HL-60 (cell line): ENCODE data around the gene TSPAN1.

Experiments
- DNase-seq, 2 experiments: peaks; one replicate each; pipeline ENCODE4 v3.0.0-alpha.2; 2010 to 2020; ENCODE audit warnings: low read depth in 1 of 2, low spot score in 1 of 2
- H3K27ac ChIP-seq: fragments of 250-450 bp; sonication (Bioruptor Pico); replicated peaks from 2 replicates; pipeline ENCODE4 v1.5.1; 2020; ENCODE audit warnings: mild to moderate bottlenecking, moderate library complexity
- H3K27me3 ChIP-seq: fragments of 250-450 bp; sonication (Bioruptor Pico); 2 replicates; pipeline ENCODE4 v1.5.1; 2021; ENCODE audit warnings: mild to moderate bottlenecking, moderate library complexity; ENCODE audit not compliant: insufficient read depth, poor library complexity, severe bottlenecking
- H3K4me3 ChIP-seq: replicated peaks from 2 replicates; pipeline ENCODE4 v1.5.1; 2011; ENCODE audit warnings: mild to moderate bottlenecking, control low read depth, low read length; ENCODE audit not compliant: insufficient read depth
- GABPA ChIP-seq: IDR thresholded peaks from 2 replicates; pipeline ENCODE4 v1.6.1; 2012; ENCODE audit warnings: low read depth
- POLR2AphosphoS5 ChIP-seq: IDR thresholded peaks from 2 replicates; pipeline ENCODE4 v1.6.1; 2012; ENCODE audit warnings: low read depth
- REST ChIP-seq: IDR thresholded peaks from 2 replicates; pipeline ENCODE4 v1.6.1; 2012; ENCODE audit warnings: low read depth; ENCODE audit not compliant: insufficient replicate concordance
- SPI1 ChIP-seq: IDR thresholded peaks from 2 replicates; pipeline ENCODE4 v1.6.1; 2012; ENCODE audit warnings: low read depth, mild to moderate bottlenecking, borderline replicate concordance
- TF ChIP-seq, protein P1 (sequence below): IDR thresholded peaks from one replicate; pipeline ENCODE4 v1.5.1; 2011; ENCODE audit warnings: low read length, control low read depth, inconsistent platforms; ENCODE audit not compliant: insufficient read depth

TSPAN1 gene

GRCh38 chr1:46132529-46133180, 42.2 kb upstream of the TSPAN1 start, which contains the start of gene PIK3R3:
Gene PIK3R3, minus strand, starts transcription at chr1:46132629. Its CDS starts 677 bp downstream, at chr1:46131952.
- peak; percentile 97 to 99 for DNase-seq
- H3K27ac ChIP-seq, result peak within 1 kb of the TSS; percentile 96
- TF ChIP-seq, protein P1, sequence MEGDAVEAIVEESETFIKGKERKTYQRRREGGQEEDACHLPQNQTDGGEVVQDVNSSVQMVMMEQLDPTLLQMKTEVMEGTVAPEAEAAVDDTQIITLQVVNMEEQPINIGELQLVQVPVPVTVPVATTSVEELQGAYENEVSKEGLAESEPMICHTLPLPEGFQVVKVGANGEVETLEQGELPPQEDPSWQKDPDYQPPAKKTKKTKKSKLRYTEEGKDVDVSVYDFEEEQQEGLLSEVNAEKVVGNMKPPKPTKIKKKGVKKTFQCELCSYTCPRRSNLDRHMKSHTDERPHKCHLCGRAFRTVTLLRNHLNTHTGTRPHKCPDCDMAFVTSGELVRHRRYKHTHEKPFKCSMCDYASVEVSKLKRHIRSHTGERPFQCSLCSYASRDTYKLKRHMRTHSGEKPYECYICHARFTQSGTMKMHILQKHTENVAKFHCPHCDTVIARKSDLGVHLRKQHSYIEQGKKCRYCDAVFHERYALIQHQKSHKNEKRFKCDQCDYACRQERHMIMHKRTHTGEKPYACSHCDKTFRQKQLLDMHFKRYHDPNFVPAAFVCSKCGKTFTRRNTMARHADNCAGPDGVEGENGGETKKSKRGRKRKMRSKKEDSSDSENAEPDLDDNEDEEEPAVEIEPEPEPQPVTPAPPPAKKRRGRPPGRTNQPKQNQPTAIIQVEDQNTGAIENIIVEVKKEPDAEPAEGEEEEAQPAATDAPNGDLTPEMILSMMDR, result no peak
- peak; percentile 79 for TF ChIP-seq POLR2AphosphoS5
- H3K27me3 ChIP-seq, result no peaks in the 10 kb centered on the region
- peak within 1 kb of the TSS; percentile 78 for H3K4me3 ChIP-seq

GRCh38 chr1:46133181-46133658, 41.7 kb upstream of the TSPAN1 start:
- H3K4me3 ChIP-seq, result peak overlapping the region; percentile 78
- DNase-seq, result no peak
- H3K27me3 ChIP-seq, result no peaks in the 10 kb centered on the region
- TF ChIP-seq, protein P1, result no peak
- no peak for TF ChIP-seq POLR2AphosphoS5
- no peak for TF ChIP-seq REST
- no peak for TF ChIP-seq SPI1
- TF ChIP-seq GABPA, result no peak
- peak overlapping the region; percentile 96 for H3K27ac ChIP-seq

GRCh38 chr1:46133781-46134350, 41.0 kb upstream of the TSPAN1 start:
- H3K27ac ChIP-seq, result no peak overlapping the region
- peak overlapping the region; percentile 78 for H3K4me3 ChIP-seq
- no peak for DNase-seq
- no peak for TF ChIP-seq POLR2AphosphoS5
- TF ChIP-seq SPI1, result no peak
- TF ChIP-seq, protein P1, result no peak
- no peak for TF ChIP-seq REST
- TF ChIP-seq GABPA, result no peak
- no peaks in the 10 kb centered on the region for H3K27me3 ChIP-seq
